GM18951 (cell line): ENCODE data around the gene RNF207.

Source experiments
- POLR2A ChIP-seq: IDR thresholded peaks from 4 replicates; pipeline ENCODE4 v1.6.1; 2011; ENCODE audit warnings: mild to moderate bottlenecking; ENCODE audit not compliant: insufficient read length, insufficient read depth; ENCODE audit errors: extremely low read depth
- in situ Hi-C: fragments of 300-500 bp; cut with MboI; formaldehyde crosslinking; loops from one replicate; pipeline ENCODE4 v1.12.0; 2022; ENCODE audit warnings: low sequenced_read_pairs, mixed read lengths, inconsistent platforms; ENCODE audit not compliant: unreplicated experiment

The RNF207 gene

DNA sequence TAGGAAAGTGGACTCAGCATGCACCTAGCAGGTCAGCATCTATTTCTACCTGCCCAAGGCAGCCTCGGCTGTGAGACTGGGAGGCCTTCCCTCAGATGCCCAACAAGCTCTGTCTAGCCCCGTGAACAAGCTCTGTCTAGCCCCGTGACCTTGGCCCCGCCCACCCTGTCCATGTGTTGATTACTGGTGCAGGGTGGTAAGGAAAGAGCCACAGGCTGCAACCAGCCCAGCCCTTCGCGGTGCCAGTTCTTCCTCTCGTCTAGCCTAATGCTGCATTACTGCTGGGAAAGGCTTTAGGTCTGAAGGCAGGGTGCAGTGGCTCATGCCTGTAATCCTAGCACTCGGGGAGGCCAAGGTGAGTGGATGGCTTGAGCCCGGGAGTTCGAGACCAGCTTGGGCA is 52.8 kb downstream of the RNF207 start:
- in situ Hi-C loops: loop anchor here (10.0 kb wide), 1 partner anchor 146 kb away; no protein-coding TSS in a partner anchor

DNA sequence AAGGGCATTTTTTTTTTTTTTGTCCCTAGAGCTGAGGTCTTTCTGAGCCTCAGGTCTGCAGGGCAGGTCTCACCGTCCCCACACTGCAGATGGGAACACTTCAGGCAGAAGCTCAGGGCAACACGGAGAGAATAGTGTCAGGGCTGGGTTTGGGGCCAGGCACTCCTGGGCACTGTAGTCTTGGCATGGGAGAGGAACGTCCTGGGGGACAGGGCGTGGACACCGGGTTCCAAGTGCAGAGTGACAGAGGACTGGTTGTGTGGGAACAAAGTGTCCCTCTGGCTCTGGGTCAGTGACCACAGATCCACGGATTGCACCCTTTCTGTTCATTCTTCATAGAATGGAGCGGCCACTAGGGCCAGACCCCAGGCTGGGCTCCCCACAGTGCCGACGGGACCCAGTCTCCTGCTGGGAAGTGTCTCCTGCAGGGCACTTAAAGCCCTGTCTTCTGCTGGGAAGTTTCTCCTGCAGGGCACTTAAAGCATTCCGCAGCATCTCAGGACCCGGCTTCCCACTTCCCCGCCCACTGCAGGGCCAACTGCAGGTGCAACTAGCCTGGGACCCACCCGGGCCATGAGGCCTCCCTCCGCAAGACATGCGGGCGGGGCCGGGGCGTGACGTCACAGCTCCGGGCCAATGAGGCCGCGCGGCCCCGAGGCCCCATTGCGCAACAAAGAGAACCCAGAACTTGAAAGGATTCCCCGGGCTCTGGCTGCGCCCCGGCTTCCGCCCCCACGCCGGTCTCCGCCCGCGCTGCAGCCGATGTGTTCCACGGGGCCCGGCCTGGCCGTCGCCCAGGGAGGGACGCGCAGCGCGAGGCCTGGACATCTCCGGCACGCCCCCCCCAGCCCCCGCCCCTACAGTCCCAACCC is 53.8 kb downstream of the RNF207 start:
- TF ChIP-seq POLR2A: no peak
- in situ Hi-C loops: loop anchor here (10.0 kb wide), 1 partner anchor 145 kb away; no protein-coding TSS in a partner anchor

More for the DNA sequence above, 52.8 kb downstream of the RNF207 start:
- TF ChIP-seq POLR2A: no peak

DNA sequence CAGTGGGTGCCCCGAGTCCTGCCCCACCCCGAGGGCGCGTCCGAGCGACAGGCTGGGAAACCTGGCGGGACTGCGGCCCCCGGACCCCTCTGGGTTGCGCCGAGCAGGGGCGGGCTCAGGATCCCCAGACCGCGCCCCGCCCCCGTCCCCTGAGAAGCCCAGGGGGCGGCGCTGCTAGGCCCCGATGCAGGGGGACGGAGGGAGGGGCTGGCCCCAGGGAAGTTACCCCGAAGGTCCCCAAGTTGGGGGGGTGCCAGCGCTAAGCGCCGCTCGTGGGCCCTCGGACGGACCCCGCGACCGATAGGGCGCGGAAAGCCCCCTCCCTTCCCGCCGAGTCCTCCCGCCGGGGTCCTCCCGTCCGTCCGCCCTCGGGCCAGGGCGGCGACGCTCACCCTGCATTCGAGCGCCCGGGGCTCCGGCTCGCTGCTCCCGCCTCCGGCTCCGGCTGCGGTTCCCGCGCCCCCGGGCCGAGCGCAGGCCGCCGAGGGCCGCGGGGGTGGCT is 54.6 kb downstream of the RNF207 start:
- in situ Hi-C loops: no loop called here
- no peak for TF ChIP-seq POLR2A

DNA sequence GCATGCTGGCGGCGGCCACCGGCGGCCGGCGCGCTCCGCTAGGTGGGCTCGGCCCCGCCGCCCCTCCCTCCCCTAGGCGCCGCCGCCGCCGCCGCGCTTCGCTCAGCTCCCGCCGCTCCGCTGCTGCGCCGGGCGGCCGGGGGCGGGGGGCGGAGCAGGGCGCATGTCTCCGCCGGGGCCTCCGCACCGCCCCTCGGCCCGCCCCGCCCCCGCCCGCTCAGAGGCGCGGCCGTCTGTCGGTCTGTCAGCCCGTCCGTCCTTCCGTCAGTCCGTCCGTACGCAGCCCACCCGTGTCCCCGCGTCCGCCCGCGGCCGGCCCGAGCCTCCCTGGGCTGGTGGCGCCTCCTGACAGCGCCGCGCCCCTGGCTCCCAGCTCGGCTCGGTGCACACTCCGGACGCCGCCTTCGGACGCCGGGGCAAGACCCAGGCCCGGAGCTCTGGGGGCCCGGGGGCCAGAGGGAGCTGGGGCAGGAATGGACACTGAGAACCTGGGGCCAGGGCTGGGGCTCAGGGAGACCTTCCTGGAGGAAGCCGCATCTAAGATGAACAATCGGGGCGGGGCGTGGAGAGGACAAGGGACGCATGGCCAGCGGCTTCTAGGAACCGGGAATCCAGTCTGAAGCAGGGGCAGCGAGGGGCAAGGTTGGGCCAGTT is 55.2 kb downstream of the RNF207 start, which contains the start of gene GPR153:
Gene GPR153 (minus strand): TSS at position 138 of the 654 bp plus-strand sequence. CDS start 6,193 bp downstream, outside the sequence.
- TF ChIP-seq POLR2A: no peak
- in situ Hi-C loops: no loop called here

DNA sequence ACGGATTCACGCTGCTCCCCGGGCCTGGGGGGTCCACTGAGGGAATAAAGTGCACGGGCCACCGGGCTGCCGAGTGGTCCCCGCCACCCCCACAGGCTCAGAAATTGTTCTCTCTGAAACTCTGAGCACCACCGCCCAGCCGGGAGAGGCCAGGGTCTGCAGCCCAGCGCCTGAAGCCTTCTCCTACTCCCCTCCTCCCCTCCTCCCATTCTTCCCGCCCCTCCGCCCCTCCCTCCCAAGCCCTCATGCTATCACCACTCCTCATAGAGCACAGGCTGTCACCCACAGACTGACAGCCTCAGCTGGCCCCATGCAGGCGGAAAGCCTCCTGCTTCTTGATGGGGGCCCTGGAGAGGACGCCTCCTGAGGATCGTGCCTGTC is 55.7 kb downstream of the RNF207 start:
- in situ Hi-C loops: no loop called here
- no peak for TF ChIP-seq POLR2A

DNA sequence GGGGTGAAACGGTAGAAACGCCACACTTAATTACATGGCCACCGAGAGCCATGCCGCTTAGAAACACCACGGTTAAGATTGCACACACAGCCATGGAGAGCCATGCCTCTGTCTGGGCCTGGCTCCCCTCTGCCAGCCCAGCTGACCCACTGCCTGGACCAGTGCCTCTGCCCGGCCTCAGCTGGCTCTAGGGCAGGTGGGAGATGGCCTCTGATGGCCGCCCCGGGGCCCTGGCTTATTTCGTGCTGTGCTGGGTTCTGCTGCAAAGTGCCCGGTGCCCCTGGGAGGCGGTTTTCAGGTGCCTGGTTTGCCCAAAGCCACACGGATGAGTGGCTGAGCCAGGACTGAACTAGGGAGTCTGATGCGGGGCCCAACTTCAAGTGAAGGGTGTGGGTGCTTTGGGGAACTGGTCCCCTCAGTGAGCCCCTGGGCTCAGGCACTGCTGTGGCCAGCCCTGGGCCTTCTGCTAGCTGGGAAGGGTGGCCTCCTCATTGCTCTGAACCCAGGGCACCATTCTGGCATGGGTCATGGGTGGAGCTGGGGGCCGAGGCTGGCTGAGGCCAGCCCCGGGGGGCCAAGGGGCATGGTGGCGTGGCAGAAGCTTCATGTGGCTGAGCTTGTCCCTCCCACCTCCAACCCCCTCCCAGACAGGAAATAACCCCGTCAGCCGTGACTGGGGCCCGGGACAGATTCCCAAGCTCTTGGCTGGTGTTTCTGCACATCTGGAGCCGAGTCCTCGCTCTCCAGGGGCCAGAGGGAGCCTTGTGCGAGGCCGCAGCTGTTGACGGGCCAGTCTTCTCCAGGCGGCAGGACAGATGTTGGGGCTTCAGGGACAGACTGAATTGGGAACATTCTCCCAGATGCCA is 56.9 kb downstream of the RNF207 start:
- in situ Hi-C loops: no loop called here
- TF ChIP-seq POLR2A: no peak

DNA sequence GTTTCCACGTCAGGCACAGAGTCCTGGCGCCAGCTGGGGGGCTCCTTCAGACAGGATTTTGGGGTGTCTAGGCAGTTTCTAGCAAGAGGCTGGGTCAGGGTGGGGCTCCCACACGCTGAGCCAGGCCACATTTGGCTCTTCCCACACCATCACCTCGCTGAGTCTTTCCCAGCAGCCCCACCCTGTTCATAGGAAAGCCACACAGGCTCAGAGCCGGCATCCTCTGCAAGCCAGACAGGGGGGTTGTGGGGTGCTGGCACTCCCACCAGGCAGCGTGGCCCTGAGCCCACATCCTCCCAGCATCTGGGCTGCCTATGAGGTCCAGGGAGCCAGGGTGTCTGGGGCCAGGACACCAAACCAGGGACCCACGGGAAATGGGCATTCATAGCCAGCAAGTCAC is 57.8 kb downstream of the RNF207 start:
- in situ Hi-C loops: no loop called here
- no peak for TF ChIP-seq POLR2A

DNA sequence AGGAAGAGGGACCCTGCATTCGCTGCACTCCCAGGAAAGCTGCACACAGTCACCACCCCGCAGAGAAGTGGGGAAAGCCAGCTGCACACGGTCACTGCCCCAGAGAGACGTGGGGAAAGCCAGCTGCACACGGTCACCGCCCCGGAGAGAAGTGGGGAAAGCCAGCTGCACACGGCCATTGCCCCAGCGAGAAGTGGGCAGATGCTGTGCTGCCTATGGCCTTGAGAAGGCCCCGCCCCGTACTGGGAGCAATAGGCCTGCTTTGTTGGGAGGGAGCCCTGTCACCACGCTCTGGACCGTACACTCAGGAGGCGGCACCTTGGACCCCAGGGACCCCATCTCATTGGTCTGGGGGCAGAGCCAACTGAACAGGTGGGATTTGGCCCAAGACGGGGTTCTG is 59.2 kb downstream of the RNF207 start:
- TF ChIP-seq POLR2A: no peak
- in situ Hi-C loops: no loop called here

DNA sequence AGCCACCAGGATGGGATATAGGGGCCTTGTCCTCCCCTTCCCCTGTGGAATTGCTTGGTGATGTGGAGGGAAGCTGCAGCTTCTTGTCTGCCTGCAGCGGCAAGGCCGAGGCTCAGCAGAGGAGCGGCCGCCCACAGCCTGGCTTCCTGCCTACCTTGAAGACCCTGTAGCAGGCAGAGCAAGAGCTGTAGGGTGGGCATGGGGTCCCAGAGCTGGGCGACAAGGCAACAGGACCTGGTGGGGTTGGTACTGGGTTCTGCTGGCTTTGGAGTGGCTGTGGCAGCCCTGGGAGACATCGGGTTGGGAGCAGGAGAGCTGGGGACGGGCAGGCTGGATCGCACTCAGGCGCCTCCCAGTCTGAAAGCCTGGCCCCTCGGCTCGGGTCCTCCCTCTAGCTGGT is 60.7 kb downstream of the RNF207 start:
- TF ChIP-seq POLR2A: no peak
- in situ Hi-C loops: no loop called here

DNA sequence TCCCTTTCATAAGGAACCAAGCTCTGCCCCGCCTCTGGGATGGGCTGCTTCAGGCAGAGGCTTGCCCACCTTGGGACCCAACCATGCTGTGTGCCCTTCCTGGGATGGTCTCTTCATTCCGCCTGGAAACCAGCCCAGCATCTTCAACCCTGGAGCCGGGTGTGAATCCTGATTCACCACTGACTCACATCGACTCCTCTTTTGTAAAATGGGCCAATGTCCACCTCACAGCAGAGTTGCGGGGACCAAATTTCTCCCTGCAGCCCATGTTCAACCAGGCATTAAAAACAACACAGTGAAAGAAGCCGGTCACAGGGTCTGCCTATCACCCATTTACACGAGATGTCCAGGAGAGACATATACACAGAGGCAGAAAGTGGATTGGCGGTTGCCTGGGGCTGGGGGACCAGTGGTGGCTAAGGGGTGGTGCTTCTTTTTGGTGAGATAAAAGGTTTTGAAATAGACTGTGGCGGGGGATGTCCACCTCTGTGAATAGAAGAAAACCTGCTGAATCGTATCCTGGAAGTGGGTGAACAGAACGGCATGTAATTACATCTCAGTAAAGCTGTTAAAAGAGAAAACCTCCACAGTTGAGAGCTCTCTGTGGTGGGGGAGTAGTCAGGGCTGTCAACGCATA is 61.9 kb downstream of the RNF207 start:
- in situ Hi-C loops: no loop called here
- no peak for TF ChIP-seq POLR2A

DNA sequence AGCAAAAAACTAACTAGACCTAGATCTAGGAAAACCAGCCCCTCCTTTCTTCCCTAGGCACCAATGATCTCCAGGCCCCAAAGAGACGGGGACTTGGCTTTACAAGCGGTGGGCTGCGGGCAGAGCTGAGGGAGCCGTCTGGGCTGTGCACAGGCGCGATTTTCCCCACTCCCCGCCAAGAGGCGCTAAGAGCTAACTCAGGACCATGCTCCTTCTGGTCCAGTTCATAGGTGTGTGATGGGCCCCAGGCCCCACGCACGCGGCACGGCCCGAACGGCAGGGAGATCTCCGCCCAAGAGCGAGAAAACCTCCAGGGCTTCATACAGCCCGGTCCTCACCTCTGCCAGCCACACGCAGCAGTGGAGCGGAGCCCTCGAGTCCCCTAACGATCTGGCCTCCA is 62.5 kb downstream of the RNF207 start:
- in situ Hi-C loops: no loop called here
- TF ChIP-seq POLR2A: no peak

DNA sequence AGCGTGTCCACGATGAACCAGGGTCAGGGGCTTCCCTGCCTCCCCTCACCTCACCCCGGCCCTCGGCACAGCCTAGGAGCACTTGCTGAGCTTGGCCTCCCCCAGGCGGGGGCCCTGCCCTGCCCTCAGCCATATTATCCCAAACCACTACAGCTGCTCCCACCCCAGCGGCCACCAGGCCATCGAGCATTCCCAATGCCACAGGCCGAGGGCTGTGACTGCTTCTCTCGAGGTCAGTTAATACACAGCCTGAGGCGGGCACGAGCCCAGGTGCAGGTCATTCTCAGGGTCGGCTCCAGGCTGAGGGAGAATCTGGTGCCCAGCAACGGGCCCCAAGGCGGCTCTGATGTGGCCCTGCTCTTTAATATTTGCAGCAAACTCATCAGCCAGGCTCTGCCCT is 63.4 kb downstream of the RNF207 start:
- in situ Hi-C loops: no loop called here
- TF ChIP-seq POLR2A: no peak
